G401 (cell line): ENCODE data around the gene GID4. TPM values are rescaled to one million over a fixed set of nuclear protein-coding genes. Genes with fewer than 3 reads are reported as not detected.

Experiments used
- DNase-seq: peaks from one replicate; pipeline ENCODE4 v3.0.0-alpha.2; 2015; ENCODE audit warnings: low spot score
- in situ Hi-C: cut with HindIII; loops from 2 replicates; pipeline ENCODE4 v1.10.0; 2016; ENCODE audit warnings: low sequenced_read_pairs, mixed read lengths
- total RNA-seq: library from RNA; depleted of rRNA; stranded (reverse); fragments of >200 nt; shearing (Covaris generic); gene quantifications from 2 replicates; pipeline ENCODE4 v1.2.3, GENCODE V29; 2014; rRNA removed

The GID4 gene
- total RNA-seq, 1 experiment from 2014 or later, result 10.8 TPM

DNA sequence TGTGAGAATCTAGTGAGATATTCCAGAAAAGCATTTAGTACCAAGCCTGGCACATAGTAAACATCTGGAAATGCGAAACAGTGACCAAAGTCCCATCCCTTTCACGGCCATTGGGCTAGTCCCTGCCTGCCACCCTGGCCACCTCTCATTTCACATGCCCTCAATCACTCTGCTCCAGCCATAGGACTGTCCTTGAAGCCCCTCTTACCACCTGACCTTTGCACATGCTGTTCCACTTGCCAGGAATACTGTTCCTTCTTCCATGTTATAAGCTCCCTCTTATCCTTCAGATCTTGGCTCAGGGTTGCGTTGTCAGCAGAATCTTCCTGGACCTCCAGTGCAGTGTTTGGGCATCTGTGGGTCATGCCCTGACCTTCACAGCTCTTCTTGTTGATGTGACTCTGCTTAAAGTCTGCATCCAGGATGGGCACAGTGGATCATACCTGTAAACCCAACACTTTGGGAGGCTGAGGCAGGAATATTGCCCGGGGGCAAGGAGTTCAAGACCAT lies 71.5 kb downstream of the GID4 start:
- in situ Hi-C loops, result no loop called here
- DNase-seq, result no peak

DNA sequence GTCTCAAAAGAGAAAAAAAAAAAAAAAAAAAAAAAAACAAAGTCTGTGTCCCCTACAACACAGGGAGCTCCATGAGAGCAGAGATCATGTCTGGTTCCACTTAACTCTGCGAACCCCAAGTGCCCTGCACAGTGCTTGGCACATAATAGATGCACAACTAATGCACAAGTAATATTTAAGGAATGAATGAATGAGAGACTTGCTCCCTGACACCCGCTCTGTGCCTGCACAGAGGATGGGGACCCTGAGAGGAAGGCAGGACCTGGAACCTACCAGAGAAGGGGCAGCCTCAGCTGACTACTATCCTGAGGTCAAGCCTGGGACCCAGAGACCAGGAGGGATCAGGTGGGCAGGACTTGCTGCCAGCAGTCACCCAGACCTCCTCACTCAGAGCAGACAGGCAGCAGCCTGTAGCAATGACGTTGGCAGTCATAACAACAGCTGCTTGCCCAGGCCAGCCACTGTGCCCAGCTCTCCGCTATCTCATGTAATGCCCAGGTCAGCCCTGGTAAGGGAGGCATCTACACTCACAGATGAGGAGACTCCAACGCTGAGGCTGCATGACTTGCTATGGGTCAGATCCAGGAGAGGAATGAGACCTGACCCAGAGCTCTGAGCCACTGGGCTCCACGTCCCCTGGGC lies 72.2 kb downstream of the GID4 start:
- no peak for DNase-seq
- in situ Hi-C loops, result no loop called here

DNA sequence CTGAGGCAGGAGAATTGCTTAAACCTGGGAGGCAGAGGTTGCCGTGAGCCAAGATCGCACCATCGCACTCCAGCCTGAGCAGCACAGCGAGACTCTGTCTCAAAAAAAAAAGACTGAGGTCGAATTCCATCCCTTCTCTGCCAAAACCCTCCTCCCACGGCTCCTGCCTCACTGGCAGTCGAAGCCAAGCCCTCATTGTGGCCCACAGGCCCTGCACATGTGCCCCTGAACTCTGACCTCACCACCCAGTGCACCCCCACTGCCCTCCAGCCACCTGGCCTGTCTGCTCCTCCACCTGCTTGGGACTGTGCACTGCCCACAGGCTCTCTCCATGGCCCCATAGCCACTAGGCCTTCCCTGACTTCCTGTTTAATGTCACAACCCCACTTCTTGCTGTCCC lies 76.3 kb downstream of the GID4 start:
- in situ Hi-C loops, result no loop called here
- DNase-seq, result no peak

DNA sequence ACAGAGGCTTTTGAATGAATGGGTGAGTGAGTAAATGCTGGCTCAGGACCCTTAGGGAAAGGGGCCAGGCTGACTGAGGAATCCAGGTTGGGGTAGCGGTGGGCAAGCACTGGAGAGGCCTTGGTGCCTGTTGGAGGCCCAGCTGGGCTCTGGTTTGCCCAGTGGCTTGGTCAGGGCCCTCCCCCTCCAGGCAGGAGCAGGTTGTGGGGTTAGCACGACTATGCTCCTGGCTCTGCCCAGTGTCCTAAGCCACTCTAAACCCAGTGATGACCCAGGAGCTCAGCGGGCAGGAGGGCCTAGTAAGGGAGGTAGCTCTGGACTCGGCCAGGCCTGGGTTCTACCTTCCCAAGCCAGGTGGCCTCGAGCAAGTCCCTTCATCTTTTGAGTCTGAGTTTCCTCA lies 76.9 kb downstream of the GID4 start:
- no peak for DNase-seq
- in situ Hi-C loops, result no loop called here

DNA sequence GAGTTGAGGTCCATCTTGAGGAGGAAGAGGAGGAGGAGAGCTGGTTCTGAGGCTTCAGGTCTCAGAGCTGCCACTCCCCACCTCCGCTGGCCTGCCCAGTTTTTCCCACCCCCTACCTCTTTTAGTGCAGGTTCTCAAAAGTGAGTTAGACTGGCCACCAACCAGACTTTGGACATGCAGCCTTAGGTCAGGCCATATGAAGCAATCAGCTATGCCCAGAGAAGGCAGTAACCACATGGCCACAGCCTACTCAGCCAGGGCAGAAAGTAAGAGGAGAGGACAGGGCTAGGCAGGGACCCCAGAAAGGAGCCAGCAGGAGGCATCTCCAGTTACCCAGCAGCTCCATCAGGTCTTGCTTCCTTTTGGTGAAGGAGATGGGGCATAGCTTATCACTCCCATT lies 78.3 kb downstream of the GID4 start:
- in situ Hi-C loops, result no loop called here
- DNase-seq, result no peak

Other genes with a start within 250 kb of the GID4 start
- 116 and 155 TPM in 2 replicates for gene SREBF1, start 202.4 kb upstream of the GID4 start, total RNA-seq
- gene TOM1L2, start 67.0 kb upstream of the GID4 start, total RNA-seq, result 57.1 and 77.1 TPM in 2 replicates
- 0.31 and 1.0 TPM in 2 replicates for gene DRC3, start 66.5 kb upstream of the GID4 start, total RNA-seq
- 78.5 and 84.5 TPM in 2 replicates for gene ATPAF2, start 240 bp upstream of the GID4 start, total RNA-seq
- gene DRG2, start 48.5 kb downstream of the GID4 start, total RNA-seq, result 33.2 and 41.0 TPM in 2 replicates
- gene MYO15A, start 69.3 kb downstream of the GID4 start, total RNA-seq, result not detected in 2 replicates
- 85.0 and 116 TPM in 2 replicates for gene ALKBH5, start 144.4 kb downstream of the GID4 start, total RNA-seq
- 67.1 and 74.6 TPM in 2 replicates for gene LLGL1, start 186.2 kb downstream of the GID4 start, total RNA-seq
- gene FLII, start 219.3 kb downstream of the GID4 start, total RNA-seq, result 321 and 446 TPM in 2 replicates
- gene MIEF2, start 221.3 kb downstream of the GID4 start, total RNA-seq, result 20.5 and 22.0 TPM in 2 replicates